K562 (cell line): Measurements from ENCODE around the gene CABYR.

ENCODE experiments used
- CTCF ChIP-seq, 3 experiments: IDR thresholded peaks in 2 of 3; conservative IDR thresholded peaks in 1 of 3; 2 replicates each; pipeline ENCODE4 v1.5.1; 2011 to 2012; ENCODE audit warnings: low read length in 3 of 3, mild to moderate bottlenecking in 3 of 3, control low read depth in 2 of 3, improper control_type of control experiment in 1 of 3, inconsistent platforms in 1 of 3, low read depth in 1 of 3, mixed read lengths in 1 of 3, moderate library complexity in 1 of 3; ENCODE audit not compliant: insufficient read depth in 2 of 3
- EZH2 ChIP-seq: IDR thresholded peaks from 2 replicates; pipeline ENCODE4 v1.6.1; 2012; ENCODE audit warnings: low read depth, mild to moderate bottlenecking, inconsistent platforms, low read length, borderline replicate concordance
- POLR2A ChIP-seq: fragments of 450-650 bp; conservative IDR thresholded peaks from 2 replicates; pipeline ENCODE4 v1.6.1; 2016
- YY1 ChIP-seq, 3 experiments: IDR thresholded peaks; 2 replicates each; pipeline ENCODE4 v1.6.1; 2011; ENCODE audit warnings: low read length in 2 of 3, mild to moderate bottlenecking in 2 of 3, moderate library complexity in 2 of 3, borderline replicate concordance in 1 of 3, control low read depth in 1 of 3, low read depth in 1 of 3; ENCODE audit not compliant: insufficient read depth in 3 of 3, insufficient replicate concordance in 2 of 3, control insufficient read depth in 1 of 3, insufficient read length in 1 of 3; ENCODE audit errors: extremely low read depth in 1 of 3

GRCh38 chr18:24130494-24130893 is 8.4 kb upstream of the CABYR start:
- TF ChIP-seq EZH2 (no peak), CTCF (IDR thresholded peaks at IDR 0.05 in 2 of 3, conservative IDR thresholded peaks at IDR 0.05 in 1 of 3; ENCODE audit: insufficient read depth in 2 of 3, low read depth in 1 of 3, low read length in 3 of 3) (no peak), POLR2A (no peak), YY1 (IDR thresholded peaks at IDR 0.05; ENCODE audit: borderline replicate concordance in 1 of 3, control insufficient read depth in 1 of 3, extremely low read depth in 1 of 3, insufficient read depth in 3 of 3, insufficient read length in 1 of 3, insufficient replicate concordance in 2 of 3, low read depth in 1 of 3, low read length in 2 of 3) (no peak)
